BLaER1 treated with 17β-estradiol and CSF1 and Interleukin-3, amounts not matched to agents 10 nM and 100 nM (cell line): Measurements from ENCODE around the gene LRRC8B.

Experiments used
- H3K27ac ChIP-seq, 11 experiments: shearing (Covaris generic); formaldehyde crosslinking; 2 replicates each; pipeline ENCODE4 v1.8.1; 2022
- H3K27me3 ChIP-seq, 11 experiments: shearing (Covaris generic); formaldehyde crosslinking; 2 replicates each; pipeline ENCODE4 v1.8.1; 2022
- H3K36me3 ChIP-seq, 11 experiments: shearing (Covaris generic); formaldehyde crosslinking; 2 replicates each; pipeline ENCODE4 v1.8.1; 2022
- H3K4me1 ChIP-seq, 10 experiments: shearing (Covaris generic); formaldehyde crosslinking; 2 replicates each; pipeline ENCODE4 v1.8.1; 2022
- H3K4me2 ChIP-seq, 11 experiments: shearing (Covaris generic); formaldehyde crosslinking; 2 replicates each; pipeline ENCODE4 v1.8.1; 2022
- H3K4me3 ChIP-seq, 10 experiments: shearing (Covaris generic); formaldehyde crosslinking; 2 replicates each; pipeline ENCODE4 v1.8.1; 2022
- H3K9ac ChIP-seq, 11 experiments: shearing (Covaris generic); formaldehyde crosslinking; 2 replicates each; pipeline ENCODE4 v1.8.1; 2022
- H3K9me3 ChIP-seq, 11 experiments: shearing (Covaris generic); formaldehyde crosslinking; replicated peaks in 1 of 11; 2 replicates each; pipeline ENCODE4 v1.8.1; 2022
- H4K20me1 ChIP-seq, 11 experiments: shearing (Covaris generic); formaldehyde crosslinking; 2 replicates each; pipeline ENCODE4 v1.8.1; 2022
- Cebpa-rat ChIP-seq, 11 experiments: shearing (Covaris generic); IDR thresholded peaks; 2 replicates each; pipeline ENCODE4 v1.8.1; 2022

Gene LRRC8B

GRCh38 chr1:89576013-89576412, 51.4 kb downstream of the LRRC8B start:
- H3K27ac ChIP-seq, result no peak overlapping the region
- H3K4me3 ChIP-seq, result no peak overlapping the region
- peaks cover 29 to 78% (median 68%) of the 10 kb centered on the region in 11 experiments for H3K36me3 ChIP-seq
- H3K4me2 ChIP-seq, result no peak overlapping the region
- no peak overlapping the region for H3K9ac ChIP-seq
- H3K9me3 ChIP-seq, result peaks cover 0 to 6% (median 2%) of the 10 kb centered on the region in 11 experiments; a peak in 17 of 22 replicates
- H4K20me1 ChIP-seq, result 0 out of 22 replicates have a peak, but pooled peaks cover 0 to 3% (median 0%) of the 10 kb centered on the region in 11 experiments
- TF ChIP-seq Cebpa-rat (IDR thresholded peaks at IDR 0.05), result no peak
- no peaks in the 10 kb centered on the region for H3K27me3 ChIP-seq
- H3K4me1 ChIP-seq, result 0 out of 20 replicates have a peak, but pooled peaks cover 0 to 5% (median 0%) of the 10 kb centered on the region in 10 experiments

- 0 out of 22 replicates have a peak, but pooled peaks cover 0 to 3% (median 0%) of the 10 kb centered on the region in 11 experiments for H4K20me1 ChIP-seq
- no peak overlapping the region for H3K27ac ChIP-seq
- no peaks in the 10 kb centered on the region for H3K4me1 ChIP-seq
- H3K9ac ChIP-seq, result no peak overlapping the region
- no peaks in the 10 kb centered on the region for H3K27me3 ChIP-seq
- no peak for TF ChIP-seq Cebpa-rat (IDR thresholded peaks at IDR 0.05)
- H3K4me2 ChIP-seq, result no peak overlapping the region
- no peaks in the 10 kb centered on the region for H3K9me3 ChIP-seq
- H3K36me3 ChIP-seq, result peaks cover 46 to 78% (median 71%) of the 10 kb centered on the region in 11 experiments
- H3K4me3 ChIP-seq, result no peak overlapping the region
Observed at GRCh38 chr1:89578151-89578550, 53.5 kb downstream of the LRRC8B start.

- Histone ChIP-seq H3K4me2 (no peak overlapping the region), H3K4me3 (no peak overlapping the region), H3K36me3 (peaks cover 55 to 79% (median 72%) of the 10 kb centered on the region in 11 experiments), H3K9ac (no peak overlapping the region), H4K20me1 (0 out of 22 replicates have a peak, but pooled peaks cover 0 to 3% (median 0%) of the 10 kb centered on the region in 11 experiments), H3K27me3 (no peaks in the 10 kb centered on the region), H3K4me1 (no peaks in the 10 kb centered on the region), H3K27ac (no peak overlapping the region), H3K9me3 (no peaks in the 10 kb centered on the region)
- no peak for TF ChIP-seq Cebpa-rat (IDR thresholded peaks at IDR 0.05)
Observed at GRCh38 chr1:89578946-89579684, 54.5 kb downstream of the LRRC8B start.

- H3K4me3 ChIP-seq, result no peak overlapping the region
- H3K9ac ChIP-seq, result no peak overlapping the region
- no peaks in the 10 kb centered on the region for H3K9me3 ChIP-seq
- no peak overlapping the region for H3K4me2 ChIP-seq
- H3K36me3 ChIP-seq, result peaks cover 54 to 79% (median 72%) of the 10 kb centered on the region in 11 experiments
- no peak; a peak in 1 of 22 replicates for TF ChIP-seq Cebpa-rat (IDR thresholded peaks at IDR 0.05)
- no peaks in the 10 kb centered on the region for H3K27me3 ChIP-seq
- no peaks in the 10 kb centered on the region for H3K4me1 ChIP-seq
- no peak overlapping the region for H3K27ac ChIP-seq
- H4K20me1 ChIP-seq, result 0 out of 22 replicates have a peak, but pooled peaks cover 0 to 3% (median 0%) of the 10 kb centered on the region in 11 experiments
Observed at GRCh38 chr1:89580036-89580435, 55.4 kb downstream of the LRRC8B start.

GRCh38 chr1:89581859-89582258, 57.2 kb downstream of the LRRC8B start:
- Histone ChIP-seq H3K27ac (no peak overlapping the region), H4K20me1 (peaks cover 0 to 3% (median 0%) of the 10 kb centered on the region in 11 experiments; a peak in 2 of 22 replicates), H3K9ac (no peak overlapping the region), H3K4me2 (no peak overlapping the region), H3K4me3 (no peak overlapping the region), H3K27me3 (no peaks in the 10 kb centered on the region), H3K4me1 (no peaks in the 10 kb centered on the region), H3K36me3 (peaks cover 56 to 90% (median 77%) of the 10 kb centered on the region in 11 experiments), H3K9me3 (no peaks in the 10 kb centered on the region)
- no peak for TF ChIP-seq Cebpa-rat (IDR thresholded peaks at IDR 0.05)

GRCh38 chr1:89582571-89582970, 57.9 kb downstream of the LRRC8B start:
- Histone ChIP-seq H3K9me3 (no peaks in the 10 kb centered on the region), H3K27me3 (no peaks in the 10 kb centered on the region), H3K4me2 (no peak overlapping the region), H3K4me1 (no peaks in the 10 kb centered on the region), H3K9ac (no peak overlapping the region), H3K27ac (no peak overlapping the region), H3K4me3 (no peak overlapping the region), H3K36me3 (peaks cover 59 to 97% (median 83%) of the 10 kb centered on the region in 11 experiments), H4K20me1 (peaks cover 0 to 3% (median 0%) of the 10 kb centered on the region in 11 experiments; a peak in 2 of 22 replicates)
- TF ChIP-seq Cebpa-rat (IDR thresholded peaks at IDR 0.05), result no peak

GRCh38 chr1:89584211-89584610, 59.6 kb downstream of the LRRC8B start:
- Histone ChIP-seq H3K9ac (no peak overlapping the region), H3K36me3 (peaks cover 57 to 100% (median 86%) of the 10 kb centered on the region in 11 experiments), H3K27me3 (no peaks in the 10 kb centered on the region), H3K27ac (no peak overlapping the region), H3K4me1 (peaks cover 3 to 10% (median 4%) of the 10 kb centered on the region in 10 experiments; a peak in 16 of 20 replicates), H3K4me2 (no peak overlapping the region), H4K20me1 (peaks cover 0 to 3% (median 0%) of the 10 kb centered on the region in 11 experiments; a peak in 3 of 22 replicates), H3K9me3 (no peaks in the 10 kb centered on the region), H3K4me3 (no peak overlapping the region)
- TF ChIP-seq Cebpa-rat (IDR thresholded peaks at IDR 0.05), result no peak

- H3K36me3 ChIP-seq, result peaks cover 53 to 97% (median 81%) of the 10 kb centered on the region in 11 experiments
- H3K27me3 ChIP-seq, result no peaks in the 10 kb centered on the region
- no peak for TF ChIP-seq Cebpa-rat (IDR thresholded peaks at IDR 0.05)
- no peak overlapping the region for H3K27ac ChIP-seq
- H4K20me1 ChIP-seq, result peaks cover 0 to 5% (median 0%) of the 10 kb centered on the region in 11 experiments; a peak in 3 of 22 replicates
- peaks cover 4 to 16% (median 10%) of the 10 kb centered on the region in 10 experiments; a peak in 16 of 20 replicates for H3K4me1 ChIP-seq
- no peaks in the 10 kb centered on the region for H3K9me3 ChIP-seq
- no peak overlapping the region for H3K4me3 ChIP-seq
- no peak overlapping the region for H3K9ac ChIP-seq
- no peak overlapping the region for H3K4me2 ChIP-seq
Observed at GRCh38 chr1:89584781-89585180, 60.2 kb downstream of the LRRC8B start.

- H3K9ac ChIP-seq, result no peak overlapping the region
- H3K36me3 ChIP-seq, result peaks cover 29 to 90% (median 64%) of the 10 kb centered on the region in 11 experiments
- no peak for TF ChIP-seq Cebpa-rat (IDR thresholded peaks at IDR 0.05)
- H3K4me2 ChIP-seq, result no peak overlapping the region
- H3K9me3 ChIP-seq, result no peaks in the 10 kb centered on the region
- H3K27me3 ChIP-seq, result no peaks in the 10 kb centered on the region
- peaks cover 6 to 34% (median 14%) of the 10 kb centered on the region in 10 experiments; a peak in 16 of 20 replicates for H3K4me1 ChIP-seq
- H3K27ac ChIP-seq, result no peak overlapping the region
- H3K4me3 ChIP-seq, result no peak overlapping the region
- H4K20me1 ChIP-seq, result peaks cover 0 to 27% (median 7%) of the 10 kb centered on the region in 11 experiments; a peak in 6 of 22 replicates
Observed at GRCh38 chr1:89587729-89588161, 63.1 kb downstream of the LRRC8B start.
